H1 (cell line): Measurements from ENCODE around the gene NFAT5. TPM values are rescaled to one million over a fixed set of nuclear protein-coding genes. Genes with fewer than 3 reads are reported as not detected.

Experiments
- GABPA ChIP-seq: IDR thresholded peaks from 2 replicates; pipeline ENCODE4 v1.6.1; 2011; ENCODE audit warnings: mild to moderate bottlenecking, low read length, moderate library complexity, borderline replicate concordance; ENCODE audit not compliant: insufficient read depth
- KDM5A ChIP-seq: fragments of 200-600 bp; IDR thresholded peaks from 2 replicates; pipeline ENCODE4 v1.7.1; 2012; ENCODE audit warnings: mild to moderate bottlenecking, low read length, inconsistent platforms, mixed read lengths
- RAD21 ChIP-seq, 2 experiments: IDR thresholded peaks in 1 of 2; conservative IDR thresholded peaks in 1 of 2; 2 replicates each; pipeline ENCODE4 v1.6.1; 2011; ENCODE audit warnings: low read depth in 2 of 2, low read length in 2 of 2, improper control_type of control experiment in 1 of 2, inconsistent platforms in 1 of 2, mild to moderate bottlenecking in 1 of 2, moderate library complexity in 1 of 2
- SP2 ChIP-seq: IDR thresholded peaks from 2 replicates; pipeline ENCODE4 v1.6.1; 2012; ENCODE audit warnings: mild to moderate bottlenecking, low read length, inconsistent platforms
- SP4 ChIP-seq: IDR thresholded peaks from 2 replicates; pipeline ENCODE4 v1.6.1; 2012; ENCODE audit warnings: low read length, inconsistent platforms
- SRF ChIP-seq: IDR thresholded peaks from 2 replicates; pipeline ENCODE4 v1.6.1; 2011; ENCODE audit warnings: mild to moderate bottlenecking, low read depth, low read length, moderate library complexity
- polyA plus RNA-seq, 7 experiments: library from polyadenylated mRNA; depleted of rRNA in 3 of 7; stranded (reverse) in 5 of 7; unstranded in 2 of 7; fragments of >200 nt in 5 of 7; fragments of 200-250 nt in 2 of 7; gene quantifications; 1 replicate in 5 of 7; 2 replicates in 1 of 7; 4 replicates in 1 of 7; pipeline versions ENCODE4 v1.2.1 to v1.2.3, GENCODE V29; 2011 to 2013; ENCODE audit warnings: missing spikeins in 2 of 7, mixed read lengths in 2 of 7
- total RNA-seq: library from RNA; stranded (reverse); fragmentation: NEBNext Ultra II Directional; extraction: Animal tissue kit (Norgen Biotek cat#: 25700); gene quantifications from 2 replicates; pipeline ENCODE4 v1.2.1, GENCODE V29; 2021

Gene NFAT5
- total and polyA plus RNA-seq, 2 of the 8 experiments (the other 6 are each of a cell fraction or from before 2014, with no cell fraction given): 8.9 to 29.0 TPM

DNA sequence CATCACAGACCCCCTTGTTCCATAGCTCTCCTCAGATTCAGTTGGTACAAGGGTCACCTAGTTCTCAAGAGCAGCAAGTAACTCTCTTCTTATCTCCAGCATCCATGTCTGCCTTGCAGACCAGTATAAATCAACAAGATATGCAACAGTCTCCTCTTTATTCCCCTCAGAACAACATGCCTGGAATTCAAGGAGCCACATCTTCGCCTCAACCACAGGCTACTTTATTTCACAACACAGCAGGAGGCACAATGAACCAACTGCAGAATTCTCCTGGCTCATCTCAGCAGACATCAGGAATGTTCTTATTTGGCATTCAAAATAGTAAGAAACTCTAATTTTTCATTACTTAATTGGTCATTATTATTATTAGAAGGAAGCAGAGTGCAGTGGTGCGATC, 128.2 kb downstream of the NFAT5 start (continued):
- TF ChIP-seq RAD21 (IDR thresholded peaks at IDR 0.05 in 1 of 2, conservative IDR thresholded peaks at IDR 0.05 in 1 of 2; ENCODE audit: low read depth in 2 of 2, low read length in 2 of 2) (no peak), SRF (no peak), SP2 (no peak), GABPA (no peak), KDM5A (no peak), SP4 (no peak)
